GM18499 (cell line): ENCODE data around the gene FAM20C.
"Not testable (repeated sequence)": the region's sequence is repeated elsewhere in the genome, so short reads cannot be mapped to it uniquely, and the experiment has no call there.

ENCODE experiments used
- ATAC-seq: cut with Tn5 transposase; IDR thresholded peaks from one replicate; pipeline ENCODE4 v1.9.1; 2021; ENCODE audit warnings: moderate number of reproducible peaks; ENCODE audit not compliant: insufficient read depth, unreplicated experiment

Gene FAM20C

GRCh38 chr7:236967-237366, 44.6 kb downstream of the FAM20C start:
- ATAC-seq = no peak

- no peak for ATAC-seq
These were observed 45.0 kb downstream of the FAM20C start for GRCh38 chr7:237385-237784.

- no peak for ATAC-seq
These were observed 47.8 kb downstream of the FAM20C start for GRCh38 chr7:240146-240676.

DNA sequence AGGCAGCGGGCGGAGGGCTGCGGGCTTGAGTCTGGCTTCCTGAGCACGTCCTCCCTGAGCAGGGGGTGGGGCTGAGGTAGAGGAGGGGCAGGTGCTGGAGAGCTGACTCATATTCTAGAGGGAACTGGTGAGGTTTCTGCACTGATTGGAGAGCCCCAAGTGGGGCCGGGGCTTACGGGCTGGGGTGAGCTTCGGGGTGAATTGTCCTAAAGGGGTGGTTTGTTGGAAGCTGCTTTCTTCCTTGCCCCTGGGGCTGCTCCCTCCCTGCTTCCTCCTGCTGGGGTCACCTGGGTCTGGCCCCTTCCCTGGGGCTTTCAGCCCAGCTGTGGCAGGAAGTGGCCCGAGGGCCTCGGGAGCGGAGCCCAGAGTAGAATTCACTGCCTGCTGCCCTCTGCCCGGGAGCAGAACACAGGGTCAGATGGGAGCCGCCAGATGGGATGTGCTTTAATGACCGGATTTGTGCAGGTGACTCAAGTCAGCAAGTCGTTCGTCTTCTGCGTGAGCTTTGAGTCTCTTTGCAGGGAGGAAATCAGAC, 48.6 kb downstream of the FAM20C start:
- no peak for ATAC-seq

GRCh38 chr7:241513-241912, 49.1 kb downstream of the FAM20C start:
- ATAC-seq = no peak

GRCh38 chr7:242826-243579, 50.6 kb downstream of the FAM20C start:
- ATAC-seq = not testable (repeated sequence)

GRCh38 chr7:243580-243978, 51.2 kb downstream of the FAM20C start:
- not testable (repeated sequence) for ATAC-seq

GRCh38 chr7:244974-245373, 52.6 kb downstream of the FAM20C start:
- ATAC-seq = no peak

- ATAC-seq = no peak
These were observed 53.4 kb downstream of the FAM20C start for GRCh38 chr7:245574-246295.

GRCh38 chr7:246451-246850, 54.1 kb downstream of the FAM20C start:
- ATAC-seq = no peak

DNA sequence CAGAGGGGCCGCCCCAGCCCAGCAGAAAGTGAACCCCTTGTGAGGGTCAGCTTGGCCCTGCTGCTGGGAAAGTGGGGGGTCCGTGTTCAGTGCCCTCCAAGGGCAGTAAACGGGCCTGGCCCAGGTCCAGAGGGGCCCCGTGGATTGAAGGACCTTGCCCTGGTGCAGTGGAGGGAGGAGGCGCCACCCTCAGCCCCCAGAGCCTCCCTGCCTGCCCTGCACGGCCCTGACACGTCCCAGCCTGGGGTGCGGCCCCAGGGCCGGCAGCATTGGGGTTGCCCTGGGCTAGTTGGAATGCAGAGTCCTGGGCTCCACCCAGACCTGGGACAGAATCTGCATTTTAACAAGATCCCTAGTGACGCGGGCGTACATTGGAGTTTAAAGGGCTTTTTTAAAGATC, 54.8 kb downstream of the FAM20C start:
- ATAC-seq = no peak

DNA sequence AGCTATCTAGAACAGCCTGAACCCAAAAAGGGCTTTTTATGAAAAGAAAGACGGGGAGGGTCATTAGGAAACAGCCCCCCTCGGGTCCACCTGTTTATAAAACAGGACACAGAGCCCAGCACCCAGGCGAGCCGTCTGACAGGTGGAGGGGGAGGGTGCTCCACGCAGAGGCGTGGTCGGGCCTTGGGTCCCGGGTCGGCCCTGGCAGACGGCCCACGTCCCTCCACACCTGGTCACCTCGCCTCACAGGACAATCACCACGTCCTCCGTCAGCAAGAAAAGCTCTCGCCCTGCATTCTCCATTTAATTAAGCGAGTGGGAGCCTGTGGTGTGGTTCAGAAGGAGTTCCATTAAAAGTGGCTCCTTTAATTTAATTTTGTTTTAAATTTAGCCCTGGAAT, 55.3 kb downstream of the FAM20C start:
- ATAC-seq = no peak

- ATAC-seq = no peak
These were observed 56.5 kb downstream of the FAM20C start for GRCh38 chr7:248732-249435.

DNA sequence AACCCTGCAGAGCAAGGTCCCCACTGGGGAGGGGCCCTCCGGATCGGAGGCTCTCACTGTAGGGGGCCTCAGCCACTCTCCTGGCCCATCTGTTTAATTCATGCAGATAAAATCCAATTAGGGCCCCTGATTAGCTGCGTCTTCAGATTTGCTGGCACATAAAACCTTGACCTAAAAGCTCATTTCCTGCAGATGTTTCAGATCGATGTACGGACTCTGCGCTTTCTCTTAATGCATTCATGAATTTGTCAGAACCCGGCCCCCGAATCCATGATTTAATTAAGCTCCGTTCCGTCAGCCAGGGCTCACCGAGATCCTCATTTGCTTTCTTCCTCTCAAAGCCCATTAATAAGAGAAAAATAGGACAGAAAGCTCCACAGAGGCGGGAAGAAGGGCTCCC, 57.6 kb downstream of the FAM20C start:
- ATAC-seq = no peak

DNA sequence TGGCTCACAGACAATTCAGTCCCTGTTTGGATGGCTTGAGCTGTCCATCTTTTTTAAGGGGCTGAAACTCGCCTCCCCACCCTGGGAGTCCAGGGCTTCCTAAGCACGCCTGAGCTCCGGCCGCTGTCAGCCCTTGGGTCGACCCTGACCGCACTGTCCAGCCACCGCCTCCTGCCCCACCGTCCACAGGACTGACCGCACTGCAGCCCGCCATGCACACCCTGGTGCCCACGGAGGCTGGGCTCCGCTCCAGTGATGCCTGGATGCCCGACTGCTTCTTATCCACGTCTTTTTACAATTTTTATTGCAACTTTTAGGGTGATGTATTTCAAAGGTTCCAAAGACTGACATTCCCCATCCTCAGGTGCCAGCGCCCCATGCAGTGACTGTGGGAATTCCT, 58.2 kb downstream of the FAM20C start:
- ATAC-seq = no peak

- no peak for ATAC-seq
These were observed 58.6 kb downstream of the FAM20C start for GRCh38 chr7:251005-251404.

- ATAC-seq = no peak
These were observed 59.2 kb downstream of the FAM20C start for GRCh38 chr7:251446-252175.

GRCh38 chr7:252216-252965, 60.0 kb downstream of the FAM20C start:
- no peak for ATAC-seq

DNA sequence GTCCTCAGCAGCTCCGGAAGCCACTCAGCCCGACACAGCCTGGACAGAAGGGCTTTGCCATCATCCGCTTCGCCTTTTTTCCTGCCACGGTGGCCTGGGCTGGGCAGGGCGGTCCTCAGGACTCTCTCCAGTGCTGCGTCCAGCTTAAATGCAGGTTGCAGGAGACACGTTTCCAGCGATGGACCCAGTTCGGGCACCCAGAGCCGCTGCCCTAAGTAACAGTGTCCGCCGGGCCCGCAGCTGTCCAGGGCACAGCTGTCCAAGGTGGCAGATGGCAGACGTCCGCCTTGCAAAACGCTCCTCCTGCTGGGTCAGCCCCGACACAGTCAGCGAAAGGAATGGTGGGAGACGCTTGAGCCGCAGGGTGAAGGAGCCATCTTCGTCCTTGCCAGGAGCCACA, 60.6 kb downstream of the FAM20C start:
- no peak for ATAC-seq
